Activated T-cell treated with anti-CD3 and anti-CD28 coated beads, Interleukin-2, amount 50 U/mL, for 4 hours (primary cell): ENCODE data around the gene ANO6. TPM values are rescaled to one million over a fixed set of nuclear protein-coding genes. Genes with fewer than 3 reads are reported as not detected.
"Not testable (repeated sequence)": the region's sequence is repeated elsewhere in the genome, so short reads cannot be mapped to it uniquely, and the experiment has no call there.

Experiments used
- ATAC-seq, 2 donors: fragments of 200-7000 bp; cut with Tn5 transposase; one replicate each; pipeline ENCODE4 v1.10.0; 2021
- DNase-seq: peaks from one replicate; pipeline ENCODE4 v3.0.0-alpha.2; 2020
- H3K27me3 Mint-ChIP-seq: one replicate; pipeline ENCODE4 v1.8.0; 2021; ENCODE audit warnings: low read depth, mixed read lengths
- H3K36me3 Mint-ChIP-seq: one replicate; pipeline ENCODE4 v1.8.0; 2022; ENCODE audit warnings: mixed read lengths; ENCODE audit not compliant: insufficient read depth
- H3K4me1 Mint-ChIP-seq: one replicate; pipeline ENCODE4 v1.8.0; 2021; ENCODE audit warnings: low read depth, mixed read lengths
- H3K4me3 Mint-ChIP-seq: one replicate; pipeline ENCODE4 v1.8.0; 2021; ENCODE audit warnings: mild to moderate bottlenecking, moderate library complexity, mixed read lengths
- H3K9me3 Mint-ChIP-seq: one replicate; pipeline ENCODE4 v1.8.0; 2021; ENCODE audit warnings: mixed read lengths
- total RNA-seq, 3 donors: library from RNA; stranded (reverse); gene quantifications; one replicate each; pipeline ENCODE4 v1.2.1, GENCODE V29; 2021

ANO6 gene, protein sequence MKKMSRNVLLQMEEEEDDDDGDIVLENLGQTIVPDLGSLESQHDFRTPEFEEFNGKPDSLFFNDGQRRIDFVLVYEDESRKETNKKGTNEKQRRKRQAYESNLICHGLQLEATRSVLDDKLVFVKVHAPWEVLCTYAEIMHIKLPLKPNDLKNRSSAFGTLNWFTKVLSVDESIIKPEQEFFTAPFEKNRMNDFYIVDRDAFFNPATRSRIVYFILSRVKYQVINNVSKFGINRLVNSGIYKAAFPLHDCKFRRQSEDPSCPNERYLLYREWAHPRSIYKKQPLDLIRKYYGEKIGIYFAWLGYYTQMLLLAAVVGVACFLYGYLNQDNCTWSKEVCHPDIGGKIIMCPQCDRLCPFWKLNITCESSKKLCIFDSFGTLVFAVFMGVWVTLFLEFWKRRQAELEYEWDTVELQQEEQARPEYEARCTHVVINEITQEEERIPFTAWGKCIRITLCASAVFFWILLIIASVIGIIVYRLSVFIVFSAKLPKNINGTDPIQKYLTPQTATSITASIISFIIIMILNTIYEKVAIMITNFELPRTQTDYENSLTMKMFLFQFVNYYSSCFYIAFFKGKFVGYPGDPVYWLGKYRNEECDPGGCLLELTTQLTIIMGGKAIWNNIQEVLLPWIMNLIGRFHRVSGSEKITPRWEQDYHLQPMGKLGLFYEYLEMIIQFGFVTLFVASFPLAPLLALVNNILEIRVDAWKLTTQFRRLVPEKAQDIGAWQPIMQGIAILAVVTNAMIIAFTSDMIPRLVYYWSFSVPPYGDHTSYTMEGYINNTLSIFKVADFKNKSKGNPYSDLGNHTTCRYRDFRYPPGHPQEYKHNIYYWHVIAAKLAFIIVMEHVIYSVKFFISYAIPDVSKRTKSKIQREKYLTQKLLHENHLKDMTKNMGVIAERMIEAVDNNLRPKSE
- total RNA-seq: 10 to 100 TPM; 13.6 to 18.5 (median 16.3) TPM

DNA sequence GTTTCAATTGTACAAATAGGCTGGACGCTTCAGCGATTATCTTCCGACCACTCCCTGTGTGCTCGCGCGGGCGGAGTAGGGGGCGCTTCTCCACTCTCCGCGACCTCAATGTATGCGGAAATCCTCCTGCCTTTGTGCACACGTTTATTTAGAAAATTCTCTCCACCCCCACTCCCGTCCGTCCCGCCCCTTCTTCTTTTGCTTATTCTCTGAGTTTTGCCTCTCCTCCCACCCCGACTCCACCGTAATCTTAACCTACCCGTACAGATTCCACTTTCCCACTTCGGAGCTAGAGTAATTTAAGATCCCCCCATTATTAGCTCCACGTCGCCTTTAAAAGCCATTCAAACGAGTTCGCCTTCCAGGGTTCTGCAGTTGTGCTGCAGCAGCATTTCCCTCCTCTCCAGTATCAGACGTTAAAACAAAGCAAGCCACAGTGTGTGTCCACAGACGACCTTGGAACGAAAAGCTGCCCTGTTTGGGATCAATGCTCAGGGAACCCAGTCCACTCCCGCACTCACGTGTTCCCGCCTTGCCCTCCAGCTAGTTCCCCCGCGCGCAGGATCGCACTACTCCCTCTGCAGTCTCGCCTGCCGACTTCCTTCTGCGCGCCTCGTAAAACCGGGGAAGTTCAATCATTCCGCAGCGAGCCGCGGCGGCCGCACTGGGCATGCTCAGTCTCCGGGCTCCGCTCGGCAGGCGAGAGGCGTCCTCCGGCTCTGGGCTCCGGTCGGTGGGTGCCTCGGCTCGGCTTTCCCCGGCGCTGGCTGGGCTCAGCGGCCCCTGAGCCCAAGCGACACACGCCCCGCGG is at the start of gene ANO6:
TSS of gene ANO6 (plus strand) at position 677 of the 811 bp plus-strand sequence. CDS start 227 bp downstream, outside the sequence.
- H3K4me3 Mint-ChIP-seq: peak within 1 kb of the TSS; percentile 92
- H3K27me3 Mint-ChIP-seq: no peaks in the 10 kb centered on the region
- DNase-seq: peak; percentile 67
- H3K36me3 Mint-ChIP-seq: no peaks in the 10 kb centered on the region
- no peaks in the 10 kb centered on the region for H3K9me3 Mint-ChIP-seq
- ATAC-seq: peak; percentile 86 to 90
- peaks cover 50% of the 10 kb centered on the region for H3K4me1 Mint-ChIP-seq

DNA sequence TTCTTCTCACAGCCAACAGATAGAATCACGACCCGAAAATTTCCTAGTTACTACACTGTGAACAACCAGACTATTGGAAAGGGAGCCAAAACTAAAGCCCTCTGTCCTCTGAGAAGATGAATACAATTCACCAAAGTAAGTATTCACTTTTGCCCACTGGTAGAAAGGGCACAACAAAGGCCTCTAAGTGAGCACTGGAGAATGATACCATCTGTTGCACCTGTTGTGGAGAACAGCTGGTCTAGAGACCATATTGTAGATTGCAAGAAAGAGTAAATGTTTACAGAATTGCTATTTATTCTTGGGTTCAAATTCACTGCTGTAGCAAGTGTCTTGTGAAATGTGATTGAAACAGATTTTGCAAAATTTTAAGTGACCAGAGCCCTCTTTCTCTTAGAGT is 46.9 kb upstream of the ANO6 start:
- H3K9me3 Mint-ChIP-seq: peaks cover 2% of the 10 kb centered on the region
- peaks cover 2% of the 10 kb centered on the region for H3K27me3 Mint-ChIP-seq
- H3K4me1 Mint-ChIP-seq: no peaks in the 10 kb centered on the region
- H3K36me3 Mint-ChIP-seq: peaks cover 1% of the 10 kb centered on the region
- DNase-seq: no peak
- no peak overlapping the region for H3K4me3 Mint-ChIP-seq
- no peak for ATAC-seq

DNA sequence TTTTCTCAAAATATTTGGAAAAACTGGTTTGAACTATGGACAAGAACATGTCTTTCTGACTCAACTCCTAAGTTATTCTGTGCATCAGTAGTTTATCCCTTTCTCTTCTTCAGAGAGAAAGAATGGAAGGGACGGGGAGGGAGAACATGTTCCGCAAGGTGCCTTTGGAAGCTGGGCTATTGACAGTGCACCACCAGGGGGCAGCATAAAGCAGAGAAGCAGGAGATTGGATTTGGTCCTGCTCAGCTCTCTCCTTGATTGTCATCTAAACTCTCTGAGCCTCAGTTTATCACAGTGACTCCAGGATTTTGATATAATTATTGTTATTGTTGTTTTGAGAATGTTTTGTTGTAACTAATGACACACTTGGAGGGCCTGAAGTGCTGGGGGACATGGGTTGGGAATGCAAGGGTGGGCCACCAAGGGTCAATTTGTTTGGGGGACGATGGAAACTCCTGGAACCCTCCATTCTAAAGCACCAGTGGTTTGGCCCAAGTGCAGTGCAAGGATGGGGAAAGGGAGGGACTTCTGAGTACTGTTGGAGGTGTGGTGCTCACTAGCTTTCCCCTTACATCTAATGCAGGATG is 45.3 kb upstream of the ANO6 start:
- DNase-seq (peak; percentile 76), ATAC-seq (peak; percentile 51 to 67)
- Mint-ChIP-seq H3K36me3 (peaks cover 6% of the 10 kb centered on the region), H3K9me3 (no peaks in the 10 kb centered on the region), H3K4me3 (no peak overlapping the region), H3K4me1 (no peaks in the 10 kb centered on the region), H3K27me3 (no peaks in the 10 kb centered on the region)

DNA sequence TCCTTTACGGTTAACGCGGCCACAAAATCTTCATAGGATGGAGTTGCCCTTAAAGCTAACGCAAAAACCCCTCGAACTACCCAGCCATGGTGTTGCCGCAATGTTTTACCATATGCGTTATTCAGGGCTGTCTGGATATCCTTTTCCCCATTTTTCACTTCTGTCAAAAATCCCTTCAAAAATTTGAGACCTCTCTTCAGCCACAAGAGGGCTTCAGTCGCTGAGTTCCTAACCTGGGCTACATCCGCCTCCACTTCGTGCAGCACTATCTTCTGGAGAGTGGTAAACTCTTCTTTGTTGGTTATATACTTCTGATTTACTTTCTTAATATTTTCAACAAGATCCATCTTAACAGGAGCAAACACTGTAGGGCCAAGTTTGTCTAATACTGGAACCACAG is 42.6 kb upstream of the ANO6 start:
- H3K27me3 Mint-ChIP-seq, ATAC-seq, H3K4me1 Mint-ChIP-seq, DNase-seq, H3K4me3 Mint-ChIP-seq: not testable (repeated sequence)
- Mint-ChIP-seq H3K36me3 (peaks cover 23% of the 10 kb centered on the region), H3K9me3 (peaks cover 11% of the 10 kb centered on the region)

DNA sequence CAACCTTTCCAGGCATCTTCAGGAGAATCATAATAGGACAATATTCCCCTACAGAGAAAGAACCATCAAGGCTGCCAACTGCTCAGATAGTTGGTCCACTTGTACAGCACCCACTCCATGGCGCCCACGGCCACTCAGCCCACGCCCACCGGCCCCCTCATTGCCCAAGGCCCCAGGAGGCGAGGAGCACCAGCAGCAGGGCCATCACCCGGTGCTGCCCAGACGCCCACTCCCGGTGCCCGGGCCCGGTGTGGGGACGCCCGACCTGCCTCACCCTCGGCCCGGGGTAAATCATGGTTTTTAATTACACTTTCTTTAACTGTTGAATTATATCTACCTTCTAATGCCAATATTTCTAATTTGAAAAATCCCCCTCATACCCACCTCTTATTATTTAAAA is 41.3 kb upstream of the ANO6 start:
- no peak for ATAC-seq
- Mint-ChIP-seq H3K9me3 (peaks cover 18% of the 10 kb centered on the region), H3K27me3 (no peaks in the 10 kb centered on the region), H3K4me3 (no peak overlapping the region), H3K36me3 (peaks cover 27% of the 10 kb centered on the region), H3K4me1 (no peaks in the 10 kb centered on the region)
- DNase-seq: no peak

DNA sequence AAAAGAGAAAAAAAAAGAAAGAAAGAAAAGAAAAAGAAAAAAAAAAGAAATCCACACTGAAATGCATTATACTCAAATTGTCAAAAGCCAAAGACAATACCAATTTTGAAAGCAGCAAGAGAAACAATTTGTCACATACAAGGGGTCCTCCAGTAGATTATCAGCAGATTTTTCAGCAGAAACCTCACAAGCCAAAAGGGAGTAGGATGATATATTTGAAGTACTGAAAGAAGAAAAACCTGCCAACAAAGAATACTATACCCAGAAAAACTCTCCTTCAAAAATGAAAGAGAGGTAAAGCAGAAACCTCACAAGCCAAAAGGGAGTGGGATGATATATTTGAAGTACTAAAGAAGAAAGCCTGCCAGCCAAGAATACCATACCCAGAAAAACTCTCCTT is 37.1 kb upstream of the ANO6 start:
- H3K27me3 Mint-ChIP-seq: no peaks in the 10 kb centered on the region
- H3K4me3 Mint-ChIP-seq: no peak overlapping the region
- DNase-seq: no peak
- H3K36me3 Mint-ChIP-seq: peaks cover 30% of the 10 kb centered on the region
- no peak for ATAC-seq
- peaks cover 18% of the 10 kb centered on the region for H3K9me3 Mint-ChIP-seq
- H3K4me1 Mint-ChIP-seq: no peaks in the 10 kb centered on the region

DNA sequence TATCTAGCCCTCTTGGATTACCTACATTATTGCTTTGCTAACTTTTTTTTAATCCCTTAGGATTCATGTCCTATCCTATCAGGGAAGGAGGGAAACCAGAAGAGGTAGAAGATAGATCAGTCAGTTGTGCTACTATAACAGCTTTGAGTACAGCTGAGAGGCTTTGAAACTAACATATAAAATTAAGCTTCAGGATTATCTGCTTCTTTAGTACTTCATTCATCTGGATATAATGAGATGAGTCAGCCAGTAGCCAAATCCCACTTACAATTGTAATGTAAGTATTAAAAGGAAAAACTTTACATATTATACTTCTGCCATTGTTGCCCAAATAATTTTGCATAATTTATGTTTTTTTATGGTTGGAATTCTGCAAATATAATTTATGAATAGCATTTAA is 33.4 kb upstream of the ANO6 start:
- Mint-ChIP-seq H3K9me3 (peaks cover 14% of the 10 kb centered on the region), H3K27me3 (no peaks in the 10 kb centered on the region), H3K4me3 (no peak overlapping the region), H3K36me3 (peaks cover 21% of the 10 kb centered on the region), H3K4me1 (no peaks in the 10 kb centered on the region)
- DNase-seq (no peak), ATAC-seq (no peak)

DNA sequence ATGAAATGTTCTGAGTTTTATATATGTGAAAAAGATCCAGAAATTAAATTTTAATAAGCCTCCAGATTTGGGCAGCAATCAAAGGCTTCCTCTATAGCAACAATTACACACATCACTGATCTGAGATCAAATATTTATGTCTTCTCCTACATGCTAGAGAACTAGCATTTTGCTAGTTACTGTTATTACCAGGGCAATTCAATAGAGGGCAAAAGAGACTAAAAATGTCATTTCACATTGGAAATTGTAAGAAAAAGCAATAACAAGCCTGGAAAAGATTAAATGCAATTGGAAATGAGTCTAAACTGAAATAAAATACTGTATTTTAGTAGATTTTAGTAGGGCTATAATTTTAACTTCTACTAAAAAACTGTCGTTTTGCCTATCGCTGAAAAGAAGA is 32.6 kb upstream of the ANO6 start:
- H3K4me1 Mint-ChIP-seq: no peaks in the 10 kb centered on the region
- H3K36me3 Mint-ChIP-seq: peaks cover 15% of the 10 kb centered on the region
- no peak for DNase-seq
- H3K27me3 Mint-ChIP-seq: no peaks in the 10 kb centered on the region
- ATAC-seq: no peak
- H3K4me3 Mint-ChIP-seq: no peak overlapping the region
- peaks cover 7% of the 10 kb centered on the region for H3K9me3 Mint-ChIP-seq

DNA sequence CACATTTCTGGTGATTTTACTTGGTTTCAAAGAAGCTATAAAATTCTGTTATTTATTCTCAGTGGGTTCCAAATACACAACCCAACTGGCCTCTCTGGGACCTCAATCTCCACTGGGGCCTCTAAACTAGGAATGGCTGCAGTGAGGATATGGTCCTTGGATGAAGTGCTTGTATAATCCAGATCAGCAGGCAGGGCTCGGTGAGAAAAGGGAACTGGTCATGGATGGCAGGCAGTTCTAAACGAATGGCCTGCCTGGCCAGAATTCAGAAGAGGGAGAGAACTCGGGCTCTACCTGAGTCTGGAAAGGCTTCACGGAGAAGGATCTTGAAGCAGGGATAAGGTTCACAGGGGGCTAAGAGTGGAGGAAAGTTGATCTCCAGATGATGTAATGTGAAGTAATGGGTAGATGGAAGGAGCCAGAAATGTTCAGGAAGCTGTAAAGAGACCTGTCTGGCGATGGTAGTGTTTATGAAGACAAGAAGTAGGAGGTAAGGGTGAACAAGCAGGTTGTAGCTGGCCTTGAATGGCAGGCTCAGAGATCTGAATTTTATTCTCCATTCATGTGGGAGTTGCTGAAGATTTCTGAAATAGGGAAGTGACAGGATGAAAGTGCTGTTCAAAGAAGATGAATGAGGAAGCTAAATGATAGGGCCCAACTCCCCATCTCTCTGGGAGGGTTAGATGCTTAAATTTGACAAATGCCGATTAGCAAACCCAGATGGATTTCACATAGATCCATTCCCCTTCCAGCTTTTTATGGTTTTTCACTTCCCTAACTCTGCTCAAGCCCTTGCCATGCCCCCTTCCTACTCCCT is 31.5 kb upstream of the ANO6 start:
- Mint-ChIP-seq H3K4me3 (no peak overlapping the region), H3K27me3 (no peaks in the 10 kb centered on the region), H3K4me1 (no peaks in the 10 kb centered on the region), H3K9me3 (no peaks in the 10 kb centered on the region), H3K36me3 (peaks cover 13% of the 10 kb centered on the region)
- ATAC-seq: no peak
- DNase-seq: no peak

DNA sequence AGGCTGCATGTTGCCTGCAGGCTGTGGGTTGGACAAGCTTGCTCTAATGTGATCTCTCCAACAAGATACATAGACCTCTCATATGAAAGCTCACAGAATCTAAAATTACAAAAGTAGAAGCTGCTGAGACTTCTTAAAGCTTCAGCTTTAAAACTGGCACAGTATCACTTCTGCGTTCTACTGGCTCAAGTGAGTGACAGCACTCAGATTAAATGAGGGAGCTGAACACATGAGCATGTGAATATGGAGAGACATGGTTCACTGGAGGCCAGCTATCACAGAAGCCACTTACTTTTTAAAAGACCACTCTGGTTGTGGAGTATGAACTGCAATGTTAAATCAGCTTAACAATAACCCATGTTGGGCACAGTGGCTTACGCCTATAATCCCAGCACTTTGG is 29.1 kb upstream of the ANO6 start:
- peaks cover 2% of the 10 kb centered on the region for H3K4me1 Mint-ChIP-seq
- no peaks in the 10 kb centered on the region for H3K9me3 Mint-ChIP-seq
- ATAC-seq (no peak), DNase-seq (no peak)
- H3K4me3 Mint-ChIP-seq: no peak overlapping the region
- no peaks in the 10 kb centered on the region for H3K27me3 Mint-ChIP-seq
- peaks cover 11% of the 10 kb centered on the region for H3K36me3 Mint-ChIP-seq

DNA sequence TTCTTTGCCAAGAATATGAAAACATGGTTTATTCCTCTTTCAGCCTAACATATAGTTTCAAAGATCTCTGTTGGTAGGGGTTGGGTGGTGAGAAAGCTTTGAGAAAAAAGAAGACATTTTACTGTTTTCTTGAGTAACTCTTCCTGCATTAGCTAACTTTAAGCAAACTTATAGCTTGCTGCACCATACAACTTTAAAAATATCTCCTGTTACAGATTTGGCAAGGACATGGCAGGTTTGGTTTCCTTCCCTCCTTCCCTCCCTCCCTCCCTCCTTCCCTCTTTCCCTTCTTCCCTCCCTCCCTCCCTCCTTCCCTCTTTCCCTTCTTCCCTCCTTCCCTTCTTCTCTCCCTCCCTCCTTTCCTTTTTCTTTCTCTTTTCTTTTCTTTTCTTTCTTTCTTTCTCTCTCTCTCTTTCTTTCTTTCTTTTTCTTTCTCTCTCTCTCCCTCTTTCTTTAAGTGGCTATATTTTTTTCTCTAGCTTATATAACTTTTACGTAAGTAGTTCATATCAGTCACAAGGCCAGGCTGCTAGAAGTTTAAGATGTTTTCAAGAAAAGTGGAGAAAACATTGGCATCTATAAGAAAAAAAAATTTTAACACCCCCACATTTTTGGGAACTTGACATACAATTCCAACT is 26.0 kb upstream of the ANO6 start:
- DNase-seq (no peak), ATAC-seq (no peak)
- peaks cover 6% of the 10 kb centered on the region for H3K36me3 Mint-ChIP-seq
- no peaks in the 10 kb centered on the region for H3K27me3 Mint-ChIP-seq
- no peak overlapping the region for H3K4me3 Mint-ChIP-seq
- H3K4me1 Mint-ChIP-seq: peaks cover 11% of the 10 kb centered on the region
- H3K9me3 Mint-ChIP-seq: no peaks in the 10 kb centered on the region

DNA sequence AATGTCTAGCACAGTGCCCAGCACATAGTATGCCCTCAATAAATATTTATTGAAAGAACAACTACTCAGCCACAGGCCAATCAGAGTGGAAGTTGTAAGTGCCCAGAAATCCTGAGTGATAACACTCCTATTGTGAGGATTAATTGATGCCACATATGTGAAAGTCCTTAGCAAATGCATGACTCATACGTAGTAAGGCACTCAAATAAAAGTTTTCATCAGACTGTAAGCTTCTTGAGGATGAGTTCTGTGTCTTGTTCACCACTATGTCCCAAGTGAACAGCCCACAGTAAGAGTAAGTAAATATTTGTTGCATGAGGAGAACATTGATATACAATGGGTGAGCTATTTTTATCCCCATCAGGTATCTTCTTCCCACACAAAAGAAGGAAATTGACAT is 24.7 kb upstream of the ANO6 start:
- no peak for DNase-seq
- no peaks in the 10 kb centered on the region for H3K9me3 Mint-ChIP-seq
- no peak overlapping the region for H3K4me3 Mint-ChIP-seq
- peaks cover 11% of the 10 kb centered on the region for H3K4me1 Mint-ChIP-seq
- peaks cover 6% of the 10 kb centered on the region for H3K36me3 Mint-ChIP-seq
- ATAC-seq: peak; percentile 28 to 65
- H3K27me3 Mint-ChIP-seq: no peaks in the 10 kb centered on the region

DNA sequence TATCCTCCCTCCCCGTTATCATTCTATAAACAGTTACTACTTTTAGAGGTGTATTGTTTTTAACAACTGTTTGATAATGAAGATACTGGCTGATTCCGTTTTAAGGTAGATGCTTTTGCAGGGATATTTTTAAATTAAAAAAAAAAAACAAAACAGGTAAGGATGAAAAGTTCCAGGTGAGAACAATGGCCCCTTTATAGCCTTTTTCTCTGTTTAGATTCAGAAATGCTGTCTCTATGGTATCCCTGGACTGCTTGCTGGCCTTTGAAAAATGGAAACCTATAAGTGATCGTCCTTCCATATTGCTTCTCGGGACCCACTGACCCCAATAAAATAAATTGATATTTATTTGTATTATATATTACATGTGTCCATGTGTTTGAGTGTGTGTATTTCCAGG is 23.2 kb upstream of the ANO6 start:
- Mint-ChIP-seq H3K36me3 (peaks cover 4% of the 10 kb centered on the region), H3K4me1 (peaks cover 11% of the 10 kb centered on the region), H3K27me3 (no peaks in the 10 kb centered on the region), H3K9me3 (no peaks in the 10 kb centered on the region), H3K4me3 (no peak overlapping the region)
- DNase-seq: no peak
- no peak for ATAC-seq
